Measurements from ENCODE around the gene THRB.
"Not testable (repeated sequence)": the region's sequence is repeated elsewhere in the genome, so short reads cannot be mapped to it uniquely, and the experiment has no call there.

The THRB gene

DNA sequence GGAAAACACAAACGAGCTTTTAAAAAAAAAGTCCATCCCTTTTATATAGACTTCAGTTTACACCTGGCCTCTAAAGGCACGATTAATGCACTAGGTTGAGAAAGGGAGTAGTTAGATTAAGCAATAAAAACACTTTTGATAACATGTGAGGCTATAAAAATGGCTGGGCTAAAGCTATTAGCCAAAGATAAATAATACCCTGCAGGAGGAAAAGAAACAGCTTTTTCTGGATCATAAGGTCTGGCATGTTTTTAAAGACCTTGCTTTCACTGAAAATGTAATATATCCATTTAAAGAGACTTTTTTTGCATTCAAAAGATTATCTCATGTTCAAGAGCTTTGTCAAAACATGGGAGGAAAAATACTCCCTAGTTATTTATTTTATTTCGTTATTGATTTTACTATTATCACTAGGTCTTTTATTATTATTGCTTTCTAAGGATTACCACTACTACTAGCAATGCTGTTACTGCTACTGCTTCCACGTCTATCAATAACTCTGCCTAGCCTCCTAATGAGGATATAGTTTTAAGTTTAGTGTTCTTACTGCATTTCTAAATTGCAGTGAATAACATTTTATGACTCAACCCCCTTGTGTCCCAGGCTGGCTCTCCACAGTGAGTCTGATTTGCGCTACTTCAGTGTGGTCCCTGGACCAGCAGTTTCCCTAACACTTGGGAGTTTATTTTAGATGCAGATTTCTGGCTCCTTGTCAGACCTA, 93.4 kb downstream of the THRB start:
- DNase-seq, result no peak

DNA sequence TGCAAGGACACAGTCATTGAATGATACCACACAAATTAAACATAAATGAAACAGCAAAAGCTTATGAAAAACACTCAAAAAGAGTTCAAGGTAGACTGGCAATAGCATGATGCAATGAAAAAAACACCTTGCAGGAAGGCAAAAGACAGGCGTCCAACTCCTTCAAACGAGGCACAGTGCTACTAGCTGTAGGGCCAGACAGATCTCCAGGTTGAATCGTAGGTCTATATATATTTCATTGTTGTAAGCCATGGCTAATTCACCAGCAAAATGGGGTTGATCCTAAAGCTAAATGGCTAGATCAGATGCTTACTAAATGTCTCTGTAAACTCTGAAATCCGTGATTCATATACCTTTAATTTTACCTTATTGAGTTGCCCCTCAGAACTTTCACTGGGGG, 94.2 kb downstream of the THRB start:
- DNase-seq, result no peak

DNA sequence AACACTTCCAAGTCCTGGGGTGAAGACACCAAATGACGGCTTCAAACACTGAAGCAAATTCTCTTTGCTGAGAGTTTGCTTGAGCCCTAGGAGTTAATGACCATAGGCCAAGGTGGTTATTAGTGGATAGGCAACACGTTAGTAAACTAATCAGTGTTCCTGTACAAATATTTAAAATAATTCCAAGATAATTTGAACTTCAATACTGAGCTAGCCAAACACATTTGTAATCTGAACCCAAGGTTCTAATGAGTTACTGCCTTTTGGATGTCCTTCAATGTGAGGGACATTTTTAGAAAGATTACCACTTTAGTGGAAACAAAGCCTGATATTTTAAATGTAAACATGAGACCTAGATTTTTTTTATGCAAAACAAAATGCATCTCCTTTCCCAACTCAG, 94.6 kb downstream of the THRB start:
- no peak for DNase-seq

DNA sequence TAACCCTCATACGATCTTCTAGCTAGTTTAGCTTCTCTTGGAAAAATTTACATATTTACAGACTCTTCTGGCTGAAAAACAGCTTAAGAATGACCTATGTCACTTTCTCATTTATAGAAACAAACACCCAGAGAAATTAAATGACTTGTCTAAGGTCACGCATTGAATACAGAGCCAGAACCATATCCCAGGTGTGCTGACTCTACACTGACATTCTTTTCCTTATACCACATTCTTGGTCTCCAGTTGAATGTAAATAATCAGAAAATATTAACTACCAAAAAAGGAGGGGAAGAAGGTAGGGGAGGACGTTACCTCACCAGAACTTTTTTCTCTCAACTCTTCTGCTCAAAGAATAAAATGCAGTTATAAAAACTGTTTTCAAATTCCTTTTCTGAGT, 95.0 kb downstream of the THRB start:
- no peak for DNase-seq

DNA sequence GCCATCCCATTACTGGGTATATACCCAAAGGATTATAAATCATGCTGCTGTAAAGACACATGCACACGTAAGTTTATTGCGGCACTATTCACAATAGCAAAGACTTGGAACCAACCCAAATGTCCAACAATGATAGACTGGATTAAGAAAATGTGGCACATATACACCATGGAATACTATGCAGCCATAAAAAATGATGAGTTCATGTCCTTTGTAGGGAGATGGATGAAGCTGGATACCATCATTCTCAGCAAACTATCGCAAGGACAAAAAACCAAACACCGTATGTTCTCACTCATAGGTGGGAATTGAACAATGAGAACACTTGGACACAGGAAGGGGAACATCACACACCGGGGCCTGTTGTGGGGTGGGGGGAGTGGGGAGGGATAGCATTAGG, 95.9 kb downstream of the THRB start:
- not testable (repeated sequence) for DNase-seq

DNA sequence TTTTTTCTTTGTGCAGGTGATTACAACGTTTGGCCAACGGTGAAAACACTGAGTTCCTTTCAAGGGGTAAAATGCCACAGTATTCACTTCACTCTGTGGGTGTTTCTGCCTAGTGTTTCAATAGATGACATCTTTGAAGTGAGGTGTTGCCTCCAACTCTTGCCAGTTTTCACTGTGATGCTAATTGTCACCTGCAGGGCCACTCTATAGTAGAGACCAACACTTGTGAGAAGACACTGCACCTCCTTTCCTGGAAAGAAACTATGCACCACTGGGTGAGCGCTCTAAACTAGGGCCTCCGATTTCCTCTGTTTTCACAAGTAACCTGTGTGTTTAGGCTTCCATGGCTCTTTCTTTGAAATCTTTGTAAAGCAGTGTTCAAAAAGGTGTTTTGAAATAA, 98.3 kb downstream of the THRB start:
- DNase-seq, result no peak

DNA sequence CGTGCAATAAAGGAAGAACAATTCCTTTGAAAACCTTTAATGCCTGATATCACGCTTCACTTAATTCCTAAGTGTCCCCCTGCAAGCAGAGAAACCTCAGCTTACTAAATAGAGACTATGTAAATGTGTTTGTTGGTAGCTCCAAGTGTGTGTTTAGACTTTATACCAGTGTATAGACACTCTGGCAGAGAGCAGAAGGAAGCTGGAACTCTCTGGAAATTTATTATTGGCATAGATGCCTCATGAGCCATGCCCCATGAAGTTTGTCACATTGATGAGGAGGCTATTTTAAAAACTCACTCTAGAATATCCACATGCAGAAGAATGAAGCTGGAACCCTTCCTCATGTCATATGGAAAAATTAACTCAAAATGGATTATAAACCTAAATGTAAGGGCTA, 99.9 kb downstream of the THRB start:
- DNase-seq, result no peak

DNA sequence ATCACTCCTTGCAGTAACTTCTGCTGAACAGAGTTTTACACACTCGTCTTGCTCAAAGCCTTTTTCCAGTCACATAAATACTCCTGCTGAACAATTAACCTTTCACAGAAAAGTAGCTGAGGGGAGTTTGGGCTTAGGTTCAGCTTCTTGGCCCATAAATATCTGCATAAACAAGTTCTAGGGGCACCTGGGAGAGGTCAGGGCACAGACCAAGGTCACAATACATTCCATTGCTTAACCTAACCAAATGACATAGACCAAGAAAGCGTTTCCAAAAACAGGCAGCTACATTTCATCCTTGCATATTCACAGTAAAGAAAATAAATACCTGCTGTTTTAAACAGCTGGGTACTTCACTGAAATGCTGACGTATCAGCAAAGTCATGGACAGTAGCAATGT, 101.3 kb downstream of the THRB start:
- no peak for DNase-seq

DNA sequence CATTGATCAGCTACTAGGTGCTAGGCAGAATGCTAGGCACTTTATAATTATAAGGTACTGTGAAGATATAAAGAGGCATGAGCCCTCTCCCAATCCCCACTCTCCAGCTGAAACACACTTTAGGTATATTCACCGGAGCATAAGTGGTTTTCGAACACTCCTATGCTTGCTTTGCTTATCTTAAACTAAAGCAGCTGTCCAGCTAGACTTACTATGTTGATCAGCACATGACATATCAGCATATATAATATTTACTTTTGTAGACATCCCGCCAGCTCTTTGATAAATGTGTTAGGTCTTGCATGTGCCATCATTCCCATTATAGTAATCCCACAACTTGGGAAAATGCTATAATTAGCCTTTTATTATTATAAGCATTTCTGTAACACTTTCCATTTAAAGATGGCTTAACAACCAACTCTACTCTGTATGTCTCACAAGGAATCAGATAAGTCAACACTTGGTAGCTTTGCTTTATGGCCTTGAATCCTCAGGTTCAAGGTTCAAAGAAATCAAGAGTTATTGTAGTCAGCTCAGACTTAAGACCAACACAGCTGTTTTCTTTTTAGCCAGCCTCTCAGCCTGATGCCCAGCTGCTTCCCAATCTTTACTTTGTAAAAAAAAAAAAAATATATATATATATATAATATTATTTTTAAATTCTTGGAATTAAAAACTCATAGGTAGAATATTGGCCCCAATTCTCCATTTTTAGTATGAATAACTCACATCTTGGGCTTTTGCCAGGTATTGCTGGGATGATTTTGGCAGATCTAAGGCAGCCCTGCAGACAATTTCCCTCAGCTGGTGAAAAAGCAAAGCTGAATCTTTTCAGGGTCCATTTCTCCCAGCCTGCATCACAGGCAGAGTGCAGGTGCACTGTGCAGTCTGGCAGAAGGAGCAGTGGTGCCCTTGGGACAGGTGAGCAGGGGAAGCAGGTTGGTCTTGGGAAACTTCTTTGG, 104.2 kb downstream of the THRB start:
- DNase-seq, result no peak

DNA sequence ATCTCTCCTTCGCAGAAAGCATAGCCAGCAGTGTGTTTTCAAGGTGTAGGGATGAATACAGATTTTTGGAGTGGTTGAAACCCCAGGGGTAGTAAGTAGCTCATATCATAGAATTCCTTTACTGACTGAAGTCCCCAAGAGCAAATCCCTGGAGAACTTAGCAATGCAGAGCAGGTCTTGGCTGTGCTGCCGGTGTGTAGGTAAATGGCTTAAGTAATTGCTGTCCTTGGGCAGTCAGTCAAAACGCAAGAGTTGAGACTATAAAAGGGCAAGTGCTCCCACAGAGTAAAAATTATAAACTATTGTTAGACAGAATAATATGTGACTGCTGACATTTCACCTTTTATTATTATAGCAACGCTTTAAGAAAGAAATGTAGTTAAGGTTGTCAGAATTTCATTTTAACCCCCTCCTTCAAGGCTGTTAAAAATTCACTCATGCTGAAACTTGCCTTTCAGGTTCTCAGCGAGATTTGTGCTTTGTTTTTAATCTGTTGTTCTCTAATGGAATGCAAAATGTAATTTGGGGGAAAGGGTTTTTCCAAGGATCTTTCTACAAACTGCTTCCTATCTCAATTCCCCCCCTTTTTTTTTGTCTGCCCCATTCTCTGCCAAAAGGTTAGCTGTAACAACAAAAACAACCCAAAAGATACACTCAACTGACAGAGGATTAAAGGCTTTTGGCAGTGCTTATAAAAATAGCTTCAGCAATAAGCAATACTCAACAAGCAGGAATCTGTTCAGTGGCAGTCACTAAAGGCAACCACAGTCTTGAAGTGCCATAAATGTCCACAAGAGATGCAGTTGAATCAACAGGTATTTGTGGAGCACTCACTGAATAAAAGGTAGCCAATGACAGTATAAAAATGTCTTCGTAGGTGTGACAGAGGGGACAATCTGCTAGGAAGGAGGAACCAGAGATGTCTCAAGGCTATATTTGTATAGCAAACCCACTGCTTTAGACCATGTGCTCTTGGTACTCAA, 105.3 kb downstream of the THRB start:
- DNase-seq, result no peak

DNA sequence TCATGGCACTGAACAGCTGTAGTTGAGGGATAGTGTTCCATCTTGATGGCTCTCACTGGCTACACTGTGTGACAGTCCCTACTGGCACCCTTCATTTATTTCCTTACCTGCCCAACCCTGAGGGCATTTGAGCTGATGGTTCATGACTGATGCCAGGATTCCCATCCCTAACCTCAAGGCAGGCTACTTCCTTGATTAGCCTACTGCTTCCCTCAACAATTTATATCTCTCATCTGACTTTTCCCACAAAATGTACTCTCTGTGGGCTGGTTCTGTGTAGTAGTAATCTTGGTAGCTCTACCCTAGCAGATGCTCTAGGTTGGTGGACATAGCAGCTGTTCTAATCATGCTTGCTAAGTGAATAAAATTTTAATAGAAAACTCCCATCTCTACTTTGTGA, 106.0 kb downstream of the THRB start:
- DNase-seq, result no peak

DNA sequence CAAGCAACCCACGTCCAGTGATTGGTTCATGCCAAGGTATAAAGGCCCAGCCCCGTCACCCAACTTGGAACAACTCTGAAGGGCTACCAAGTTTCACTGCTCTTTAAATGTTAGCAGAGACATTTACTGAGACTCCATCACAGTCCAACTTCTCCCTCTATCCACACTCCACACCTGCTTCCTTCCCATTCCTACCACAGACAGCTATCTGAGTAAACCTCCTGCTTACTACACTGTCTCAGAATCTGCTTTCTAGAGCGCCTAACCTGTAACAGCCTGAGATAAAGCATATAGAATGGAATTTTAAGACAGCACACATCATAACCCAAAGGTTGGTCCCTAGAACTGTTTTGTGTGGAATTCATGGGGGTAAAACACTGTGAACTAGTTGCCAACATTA, 106.5 kb downstream of the THRB start:
- no peak for DNase-seq

DNA sequence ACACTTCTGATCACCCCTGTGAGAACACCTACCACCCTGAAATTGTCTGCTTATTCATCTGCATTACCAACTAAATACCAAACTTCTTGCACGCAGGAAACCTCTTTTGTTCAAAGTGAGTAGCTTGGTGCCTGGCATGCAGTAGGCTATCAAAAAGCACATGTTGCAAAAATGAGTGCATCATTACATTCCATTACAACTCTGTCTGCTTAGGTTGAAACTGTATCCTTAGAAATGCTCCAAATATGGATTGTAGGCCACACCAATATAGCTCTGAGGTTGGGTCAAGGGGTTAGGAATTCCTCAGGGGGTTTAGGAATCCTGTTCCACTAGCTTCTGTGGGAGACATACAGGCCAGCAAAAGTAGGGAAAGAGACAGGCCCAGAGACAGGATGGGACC, 107.2 kb downstream of the THRB start:
- DNase-seq, result no peak

DNA sequence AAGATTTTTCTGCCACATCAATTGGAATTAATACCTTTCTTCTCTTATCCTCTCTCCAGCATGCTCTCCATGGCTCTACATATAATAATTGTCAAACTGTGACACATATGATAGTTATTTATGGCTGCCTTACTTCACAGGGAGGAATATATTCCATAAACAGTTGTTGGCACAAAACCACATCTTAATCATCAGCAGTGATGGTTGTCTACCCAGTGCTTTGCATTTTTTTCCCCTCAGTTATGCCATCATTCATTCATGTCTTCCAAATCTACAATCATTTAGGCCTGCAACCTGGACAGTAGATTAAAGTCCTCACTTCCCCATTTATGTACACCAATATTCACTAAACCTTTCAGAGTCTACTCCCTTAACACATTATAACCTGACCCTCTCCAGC, 107.7 kb downstream of the THRB start:
- no peak for DNase-seq

DNA sequence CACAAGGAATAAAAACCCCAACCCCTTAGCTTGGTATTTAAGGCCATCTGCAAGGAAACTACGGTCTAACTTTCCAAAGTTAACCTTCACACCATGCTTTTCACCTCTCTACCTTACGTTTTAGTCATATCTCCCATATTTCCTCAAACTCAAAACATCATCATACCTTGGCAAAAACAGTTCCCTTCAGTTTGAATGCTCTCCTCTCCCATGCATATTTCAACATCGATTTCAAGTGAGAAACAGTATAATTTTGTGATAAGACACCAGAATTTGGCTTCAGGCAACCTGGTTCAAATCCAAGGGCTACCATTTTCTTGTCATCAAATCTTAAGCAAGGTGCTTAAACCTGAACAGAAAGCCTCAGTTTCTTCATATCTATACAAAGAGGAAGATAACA, 108.2 kb downstream of the THRB start:
- no peak for DNase-seq

DNA sequence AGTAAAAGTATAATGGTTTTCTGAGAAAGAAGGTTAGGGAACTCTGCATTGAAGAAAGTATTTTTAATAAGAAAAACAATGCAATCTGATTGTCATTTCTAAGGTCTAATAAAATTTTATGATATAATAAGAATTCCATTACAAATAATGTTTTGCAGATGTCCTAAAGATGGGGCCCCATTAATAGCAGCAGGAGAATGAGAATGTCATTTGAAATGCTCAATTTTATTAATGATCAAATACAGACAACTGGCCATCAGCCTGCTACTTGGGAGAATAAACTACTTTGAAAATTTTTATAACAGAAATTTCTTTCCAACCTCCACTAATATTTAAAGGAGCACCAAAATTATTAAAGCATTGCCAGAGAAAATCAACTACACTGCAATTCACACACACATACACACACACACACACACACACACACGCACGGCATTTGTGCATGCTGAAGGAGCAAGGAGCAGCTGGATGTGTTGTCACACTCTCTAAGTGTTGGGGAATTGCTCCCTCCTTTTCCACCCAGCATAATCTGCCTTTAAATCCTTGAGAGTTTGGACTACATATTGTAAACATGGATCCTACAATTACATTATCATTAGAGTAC, 109.5 kb downstream of the THRB start:
- no peak for DNase-seq

DNA sequence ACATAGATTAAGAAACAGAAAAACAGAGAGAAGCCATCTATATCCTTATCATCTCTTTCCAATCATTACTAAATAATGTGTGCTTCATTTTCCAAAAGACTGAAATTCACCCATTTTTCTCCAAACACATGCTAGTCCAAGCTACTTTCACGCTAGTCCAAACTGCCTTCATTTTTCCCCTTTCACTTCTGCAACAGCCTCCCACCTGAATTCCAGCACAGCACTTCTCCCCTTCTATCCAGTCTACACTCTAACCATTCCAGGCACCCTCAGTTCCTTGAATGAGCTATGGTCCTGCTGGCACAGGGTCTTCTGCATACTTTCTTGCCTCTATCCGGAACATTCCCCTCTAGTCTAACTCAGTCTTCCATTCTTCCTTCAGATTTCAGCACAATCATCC, 112.0 kb downstream of the THRB start:
- DNase-seq, result no peak

DNA sequence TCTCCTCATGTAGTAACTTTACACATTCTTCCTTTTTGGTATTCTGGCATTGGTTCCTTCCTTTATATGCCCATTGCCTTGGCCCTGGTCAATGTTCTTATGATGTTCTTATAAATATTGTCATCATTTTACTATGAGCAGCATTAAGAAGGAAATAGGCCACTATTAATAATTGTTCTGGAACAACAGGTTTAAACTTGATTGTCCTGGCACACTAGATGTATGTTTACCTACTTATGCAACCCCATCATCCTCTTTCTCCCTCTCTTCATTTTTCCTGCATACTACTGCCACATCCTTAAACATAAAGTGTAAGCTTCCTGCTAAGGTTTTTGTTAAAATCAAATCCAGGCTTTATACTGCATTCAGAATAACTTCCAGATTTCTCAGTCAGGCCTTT, 114.7 kb downstream of the THRB start:
- no peak for DNase-seq

DNA sequence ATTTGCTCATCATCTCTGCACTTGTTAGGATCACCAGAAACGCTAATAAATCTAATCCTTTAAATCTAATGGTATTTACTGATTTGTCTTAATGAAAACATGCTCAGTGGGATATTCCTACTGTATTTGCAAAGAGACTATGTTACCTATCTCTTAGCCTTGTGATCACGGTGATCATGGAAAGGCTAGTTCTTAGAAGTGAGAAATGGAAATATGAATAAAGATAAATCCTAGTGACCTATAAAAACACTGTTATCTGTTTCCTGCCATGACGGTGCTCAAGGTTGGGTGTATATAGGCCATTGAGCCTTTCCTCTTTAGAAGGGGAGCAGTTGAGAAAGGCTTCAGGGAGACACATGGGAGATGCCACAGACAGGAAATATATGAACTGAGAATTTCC, 116.3 kb downstream of the THRB start:
- DNase-seq, result no peak

DNA sequence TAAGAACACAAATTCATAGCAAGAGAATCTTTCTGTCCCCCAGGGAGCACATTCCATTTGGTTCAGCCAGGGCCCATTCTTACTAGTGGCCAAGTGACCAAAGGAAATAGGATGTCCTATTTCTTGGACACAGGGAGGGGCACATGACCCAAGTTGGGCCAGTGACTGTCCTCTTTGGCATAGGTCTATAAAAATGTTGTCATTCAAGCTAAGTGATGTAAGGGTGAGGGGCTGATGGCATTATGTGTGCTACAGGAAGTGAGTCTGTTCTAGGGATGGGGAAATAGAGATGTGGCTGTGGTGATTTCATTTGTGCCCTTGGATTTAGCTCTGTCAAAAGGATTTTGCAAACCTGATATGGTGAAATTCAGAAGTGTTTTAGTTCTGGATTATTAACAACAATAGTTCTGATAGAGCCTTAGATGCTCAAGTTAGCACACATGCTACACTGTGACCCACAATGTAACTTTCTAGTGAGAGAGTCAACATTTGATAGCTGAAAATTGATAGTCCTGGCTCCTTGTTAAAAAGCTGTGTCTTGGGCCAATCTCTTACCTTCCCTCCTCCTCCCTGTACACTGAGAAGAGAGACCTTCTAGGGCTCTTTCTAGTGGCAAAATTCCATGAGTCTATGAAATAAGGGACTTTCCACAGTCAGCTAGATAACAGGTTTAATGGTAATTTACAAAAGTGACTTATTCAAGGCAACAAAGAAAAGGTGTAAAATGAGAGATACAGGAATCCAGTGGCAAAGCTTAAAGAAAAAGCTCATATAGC, 117.2 kb downstream of the THRB start:
- no peak for DNase-seq

DNA sequence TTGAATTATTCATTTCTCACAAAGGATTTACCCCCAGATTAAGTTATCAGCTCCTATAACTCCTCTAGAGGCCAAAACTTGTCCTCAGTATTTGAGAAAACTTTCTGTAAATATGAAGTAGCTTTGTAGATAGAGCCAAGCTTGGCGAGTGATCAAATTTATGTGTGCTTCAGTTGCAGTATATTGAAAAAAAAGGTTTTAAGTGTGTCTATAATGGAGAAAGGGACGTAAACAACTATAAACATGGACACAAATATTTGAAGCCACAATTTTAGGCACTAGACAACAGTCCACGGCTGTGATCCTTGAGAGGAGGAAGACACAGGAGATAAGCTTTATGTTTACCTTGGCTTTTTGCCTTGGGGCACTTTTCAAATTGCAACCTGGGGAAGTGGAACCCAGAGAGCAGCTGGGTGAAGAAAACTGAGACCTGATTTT, 118.7 kb downstream of the THRB start:
- DNase-seq, result no peak

DNA sequence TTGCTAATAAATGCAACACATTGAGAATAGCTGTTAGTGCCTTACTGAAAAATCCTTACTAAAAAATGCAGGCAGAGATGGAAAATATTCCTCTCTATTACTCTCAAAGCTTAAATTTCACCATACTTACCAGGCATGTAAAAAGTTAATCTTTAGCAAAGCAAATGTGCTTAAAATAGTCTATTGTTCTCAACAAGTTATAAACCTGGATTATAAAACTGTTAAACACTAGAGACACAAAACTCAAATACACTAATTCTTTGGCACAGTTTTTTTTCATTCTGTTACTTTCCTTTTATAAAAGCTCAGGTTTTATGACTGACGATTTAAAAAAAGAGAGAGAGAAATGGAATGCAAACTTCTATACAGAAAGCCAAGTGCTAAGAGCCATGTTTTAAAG, 119.8 kb downstream of the THRB start:
- no peak for DNase-seq
